Measurements from ENCODE around the gene PUM2.

GRCh38 chr2:20224716-20225293 is 125.8 kb downstream of the PUM2 start, which contains the start of gene SDC1:
- TF ChIP-seq CTCF (IDR thresholded peaks at IDR 0.05) (no peak), POLR2A (IDR thresholded peaks at IDR 0.05) (no peak)
